VCaP (cell line): ENCODE data around the gene DBF4B.
"Not testable (repeated sequence)": the region's sequence is repeated elsewhere in the genome, so short reads cannot be mapped to it uniquely, and the experiment has no call there.

Experiments used
- H3K27ac ChIP-seq: fragments of 450-650 bp; 2 replicates; pipeline ENCODE4 v1.5.1; 2017
- CTCF ChIP-seq: fragments of 450-650 bp; conservative IDR thresholded peaks from 2 replicates; pipeline ENCODE4 v1.5.1; 2017; ENCODE audit warnings: mild to moderate bottlenecking, moderate library complexity

Gene DBF4B

GRCh38 chr17:44749980-44750318, 41.5 kb downstream of the DBF4B start:
- TF ChIP-seq CTCF, result no peak
- no peak overlapping the region for H3K27ac ChIP-seq

GRCh38 chr17:44751331-44751730, 42.9 kb downstream of the DBF4B start:
- H3K27ac ChIP-seq, result no peak overlapping the region
- no peak for TF ChIP-seq CTCF

- TF ChIP-seq CTCF, result no peak
- H3K27ac ChIP-seq, result no peak overlapping the region
Observed at GRCh38 chr17:44751806-44752205, 43.3 kb downstream of the DBF4B start.

DNA sequence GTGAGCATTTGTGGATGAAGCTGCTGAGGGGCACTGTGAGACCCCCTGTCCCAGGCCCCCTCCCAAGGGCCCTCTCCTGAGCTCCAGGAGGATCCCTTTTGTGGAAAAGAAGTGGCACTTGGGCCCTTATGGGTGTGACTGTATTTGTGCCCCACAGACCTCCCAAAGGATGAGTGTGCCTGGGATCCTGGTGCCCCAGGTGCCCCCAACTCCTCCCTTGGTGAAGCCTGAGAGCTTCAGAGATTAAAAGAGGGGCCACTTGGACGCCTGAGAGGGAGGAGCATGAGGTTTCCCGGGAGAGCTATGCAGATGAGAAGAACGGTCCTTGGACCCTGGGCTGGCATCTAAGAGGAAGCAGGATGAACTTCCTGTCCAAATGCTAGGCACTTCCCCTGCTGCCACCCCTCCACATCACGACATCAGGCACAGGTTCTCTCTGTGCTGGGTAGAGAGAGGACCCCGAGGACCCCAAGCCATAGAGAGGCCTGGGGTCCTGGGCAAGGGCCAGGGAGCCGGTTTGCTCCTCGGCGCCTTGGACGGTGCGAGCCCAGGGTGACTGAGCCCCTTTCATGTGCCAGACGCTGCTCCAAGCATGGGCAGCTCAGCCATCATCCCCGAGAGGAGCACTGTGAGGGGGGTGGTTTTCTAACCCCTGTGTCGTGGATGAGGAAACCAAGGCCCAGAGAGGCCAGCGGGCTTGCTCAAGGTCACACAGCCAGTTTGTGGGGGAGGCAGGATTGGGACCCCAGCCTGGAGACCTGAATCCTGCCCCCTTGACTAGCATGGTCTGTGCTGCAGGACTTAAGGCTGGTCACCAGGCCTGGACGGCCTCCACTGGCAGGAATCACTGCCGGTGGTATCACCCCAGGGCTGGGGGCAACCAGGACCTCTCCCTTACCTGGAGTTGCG, 44.7 kb downstream of the DBF4B start:
- no peak overlapping the region for H3K27ac ChIP-seq
- no peak for TF ChIP-seq CTCF

GRCh38 chr17:44754276-44754675, 45.8 kb downstream of the DBF4B start:
- H3K27ac ChIP-seq, result no peak overlapping the region
- TF ChIP-seq CTCF, result no peak

DNA sequence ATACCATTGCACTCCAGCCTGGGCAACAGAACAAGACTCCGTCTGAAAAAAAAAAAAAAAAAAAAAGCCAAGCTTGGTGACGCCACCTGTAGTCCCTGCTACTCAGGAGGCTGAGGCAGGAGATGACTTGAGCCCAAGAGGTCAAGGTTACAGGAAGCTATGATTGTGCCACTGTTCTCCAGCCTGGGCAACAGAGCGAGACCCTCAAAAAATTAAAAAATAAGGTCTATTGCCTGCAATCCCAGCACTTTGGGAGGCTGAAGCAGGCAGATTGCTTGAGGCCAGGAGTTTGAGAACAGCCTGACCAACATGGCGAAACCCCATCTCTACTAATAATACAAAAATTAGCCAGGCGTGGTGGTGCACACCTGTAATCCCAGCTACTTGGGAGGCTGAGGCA, 46.7 kb downstream of the DBF4B start:
- H3K27ac ChIP-seq, result not testable (repeated sequence)

DNA sequence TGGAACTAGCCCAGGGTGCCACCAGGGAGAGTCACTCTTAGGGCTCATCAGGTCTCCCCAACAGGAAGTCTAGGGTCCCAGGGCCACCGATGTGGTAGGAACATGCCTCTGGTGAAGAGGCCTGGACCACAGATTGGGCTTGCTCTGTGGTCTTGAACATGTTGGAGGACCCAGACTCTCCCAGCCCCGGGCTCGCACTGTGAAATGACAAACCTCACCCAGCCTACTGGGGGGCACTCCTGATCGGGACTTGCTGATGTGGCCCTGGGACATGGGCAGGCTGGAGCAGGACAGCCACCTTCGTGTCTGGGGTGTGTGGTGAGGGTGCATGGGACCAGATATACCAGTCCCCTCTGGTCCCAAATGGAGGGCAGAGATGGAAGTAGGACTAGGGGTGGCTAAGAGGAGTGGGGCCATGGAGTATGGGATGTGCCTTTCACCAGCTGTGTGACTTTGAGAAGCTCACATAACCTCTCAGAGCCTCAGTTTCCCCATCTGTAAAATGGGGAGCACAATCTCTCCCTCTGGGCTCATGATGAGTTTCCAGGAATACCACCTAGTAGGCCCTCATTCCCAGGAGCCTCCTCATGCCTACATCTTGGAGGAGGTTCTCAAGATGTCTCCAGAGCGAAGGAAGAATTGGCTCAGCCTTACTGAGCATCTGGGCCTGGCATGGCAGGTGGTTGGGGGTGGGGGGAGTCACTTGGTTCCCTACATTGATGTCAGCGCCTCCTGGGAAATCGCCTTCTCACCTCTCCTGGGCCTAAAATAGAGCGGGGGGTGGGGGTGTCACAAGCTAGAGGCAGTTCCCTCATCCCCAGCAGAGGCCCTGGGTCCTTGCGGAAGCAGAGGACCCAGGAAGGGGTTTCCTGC, 48.8 kb downstream of the DBF4B start:
- H3K27ac ChIP-seq, result no peak overlapping the region
- no peak for TF ChIP-seq CTCF
